Keratinocyte (primary cell): ENCODE measurements around the gene NKD1. TPM values are rescaled to one million over a fixed set of nuclear protein-coding genes. Genes with fewer than 3 reads are reported as not detected.

ENCODE experiments used
- DNase-seq: peaks from one replicate; pipeline ENCODE4 v3.0.0-alpha.2; 2011; ENCODE audit warnings: low read depth, missing footprints, low spot score
- FAIRE-seq: peaks from 2 replicates; lab custom pipeline; 2011; peaks lifted over from hg19 to GRCh38; lab: Jason Lieb, UNC
- H2AFZ ChIP-seq: 2 replicates; pipeline ENCODE4 v1.6.0; 2012; ENCODE audit warnings: low read length, control low read depth, inconsistent platforms; ENCODE audit not compliant: control insufficient read depth
- H3K27ac ChIP-seq: 2 replicates; pipeline ENCODE4 v1.5.1; 2011; ENCODE audit warnings: low read length; ENCODE audit not compliant: control insufficient read depth, insufficient read depth
- H3K27me3 ChIP-seq: 3 replicates; pipeline ENCODE4 v1.6.0; 2011; ENCODE audit warnings: low read length; ENCODE audit not compliant: control insufficient read depth, insufficient read depth; ENCODE audit errors: extremely low read depth
- H3K36me3 ChIP-seq, 2 experiments: 2 replicates in 1 of 2; 3 replicates in 1 of 2; pipeline ENCODE4 v1.5.1; 2011; ENCODE audit warnings: low read length in 2 of 2, mild to moderate bottlenecking in 1 of 2; ENCODE audit not compliant: control insufficient read depth in 2 of 2, insufficient read depth in 2 of 2; ENCODE audit errors: extremely low read depth in 1 of 2
- H3K4me1 ChIP-seq: 3 replicates; pipeline ENCODE4 v1.5.1; 2011; ENCODE audit warnings: low read length; ENCODE audit not compliant: control insufficient read depth, insufficient read depth; ENCODE audit errors: extremely low read depth
- H3K4me2 ChIP-seq: 3 replicates; pipeline ENCODE4 v1.6.0; 2011; ENCODE audit warnings: low read depth, low read length; ENCODE audit not compliant: control insufficient read depth, insufficient read depth; ENCODE audit errors: extremely low read depth
- H3K4me3 ChIP-seq, 3 experiments: fragments of 200-600 bp in 1 of 3; sonication (generic) in 1 of 3; 2 replicates in 2 of 3; 3 replicates in 1 of 3; pipeline ENCODE4 v1.5.1; 2011 to 2016; ENCODE audit warnings: low read length in 3 of 3, mild to moderate bottlenecking in 3 of 3, control low read depth in 2 of 3, inconsistent platforms in 1 of 3, low read depth in 1 of 3, mixed read lengths in 1 of 3, mixed run types in 1 of 3, moderate library complexity in 1 of 3; ENCODE audit not compliant: control insufficient read depth in 2 of 3, insufficient read depth in 2 of 3; ENCODE audit errors: extremely low read depth in 1 of 3
- H3K79me2 ChIP-seq: 2 replicates; pipeline ENCODE4 v1.6.0; 2012; ENCODE audit warnings: low read length; ENCODE audit not compliant: control insufficient read depth, insufficient read depth
- H3K9ac ChIP-seq: 3 replicates; pipeline ENCODE4 v1.6.0; 2011; ENCODE audit warnings: low read length; ENCODE audit not compliant: control insufficient read depth, insufficient read depth; ENCODE audit errors: extremely low read depth
- H3K9me1 ChIP-seq: 3 replicates; pipeline ENCODE4 v1.6.0; 2011; ENCODE audit warnings: low read length; ENCODE audit not compliant: control insufficient read depth, insufficient read depth; ENCODE audit errors: extremely low read depth
- H3K9me3 ChIP-seq: 2 replicates; pipeline ENCODE4 v1.5.1; 2012; ENCODE audit warnings: low read depth, low read length; ENCODE audit not compliant: control insufficient read depth
- H4K20me1 ChIP-seq: 3 replicates; pipeline ENCODE4 v1.6.0; 2011; ENCODE audit warnings: low read length; ENCODE audit not compliant: control insufficient read depth, insufficient read depth; ENCODE audit errors: extremely low read depth
- EZH2 ChIP-seq: IDR thresholded peaks from one replicate; pipeline ENCODE4 v1.6.1; 2012; ENCODE audit warnings: inconsistent platforms, mild to moderate bottlenecking, low read length, moderate library complexity
- dilution Hi-C: fragments of 300-500 bp; cut with MboI; formaldehyde crosslinking; loops from one replicate; pipeline ENCODE4 v1.7.0; 2020; ENCODE audit warnings: low sequenced_read_pairs; ENCODE audit not compliant: extremely low pct_ligation_motif_present
- polyA plus RNA-seq, 5 experiments: library from polyadenylated mRNA; depleted of rRNA in 3 of 5; stranded (reverse) in 3 of 5; stranded (forward) in 1 of 5; unstranded in 1 of 5; fragments of >200 nt; gene quantifications; 1 replicate in 1 of 5; 2 replicates in 3 of 5; 3 replicates in 1 of 5; pipeline versions ENCODE4 v1.2.1 to v1.2.3, GENCODE V29; 2011 to 2012; ENCODE audit warnings: missing spikeins in 2 of 5, low read depth in 1 of 5, low replicate concordance in 1 of 5
- TF ChIP-seq, protein P1 (sequence below), 3 experiments: IDR thresholded peaks in 1 of 3; conservative IDR thresholded peaks in 1 of 3; optimal IDR thresholded peaks in 1 of 3; 2 replicates in 2 of 3; 3 replicates in 1 of 3; pipeline versions ENCODE3 to v1.5.1; 2011; ENCODE audit warnings: low read length in 3 of 3, mild to moderate bottlenecking in 3 of 3, moderate library complexity in 2 of 3, control low read depth in 1 of 3, inconsistent platforms in 1 of 3; ENCODE audit not compliant: insufficient read depth in 2 of 3; ENCODE audit errors: extremely low read depth in 1 of 3

The NKD1 gene
- polyA plus RNA-seq, 1 donor (not counting 4 experiments of a cell fraction or from before 2014, with no cell fraction given) = 0.62 TPM

DNA sequence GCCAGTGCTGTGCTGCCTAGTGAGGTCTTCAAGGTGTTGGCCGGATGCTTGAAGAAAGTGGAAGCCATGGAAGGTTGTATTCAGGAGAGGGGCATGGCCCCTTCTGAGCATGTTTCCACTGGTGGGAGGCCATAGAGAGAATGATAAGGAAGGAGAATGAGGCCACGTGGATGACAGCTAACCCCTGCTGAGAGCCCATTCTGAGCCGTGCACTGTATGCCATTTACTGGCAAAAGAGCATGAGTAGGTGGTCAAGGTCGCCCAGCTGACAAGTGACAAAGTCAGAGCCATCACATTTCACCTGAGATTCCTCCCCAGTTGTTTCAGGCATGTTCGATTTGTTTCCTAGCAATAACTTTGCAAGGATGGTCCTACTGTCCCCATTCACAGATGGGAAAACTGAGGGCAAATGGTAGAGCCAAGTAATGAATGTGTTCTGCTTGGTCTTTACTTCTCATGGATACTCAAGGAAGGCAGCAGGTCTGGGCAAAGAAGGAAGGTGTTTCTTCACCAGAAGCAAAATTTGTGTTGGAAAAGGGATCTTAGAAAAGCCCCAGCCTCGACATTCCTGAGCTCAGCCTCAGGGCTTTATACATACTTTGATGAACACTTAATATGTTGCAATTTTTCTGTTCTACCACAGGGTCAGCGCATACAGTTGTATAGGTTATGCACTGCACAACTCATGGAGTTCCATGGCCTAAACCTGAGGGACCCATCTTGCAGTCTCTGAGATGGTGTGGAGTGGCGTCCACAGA, 10.5 kb upstream of the NKD1 start:
- Histone ChIP-seq H3K9ac (no peak overlapping the region), H3K27ac (no peak overlapping the region), H3K79me2 (no peaks in the 10 kb centered on the region), H3K9me3 (no peaks in the 10 kb centered on the region), H3K4me3 (no peak overlapping the region), H4K20me1 (no peaks in the 10 kb centered on the region), H2AFZ (no peak overlapping the region), H3K4me1 (peaks cover 18% of the 10 kb centered on the region), H3K4me2 (peak overlapping the region; percentile 33), H3K27me3 (no peaks in the 10 kb centered on the region), H3K9me1 (no peaks in the 10 kb centered on the region), H3K36me3 (no peaks in the 10 kb centered on the region)
- dilution Hi-C loops = no loop called here
- TF ChIP-seq, protein P1, sequence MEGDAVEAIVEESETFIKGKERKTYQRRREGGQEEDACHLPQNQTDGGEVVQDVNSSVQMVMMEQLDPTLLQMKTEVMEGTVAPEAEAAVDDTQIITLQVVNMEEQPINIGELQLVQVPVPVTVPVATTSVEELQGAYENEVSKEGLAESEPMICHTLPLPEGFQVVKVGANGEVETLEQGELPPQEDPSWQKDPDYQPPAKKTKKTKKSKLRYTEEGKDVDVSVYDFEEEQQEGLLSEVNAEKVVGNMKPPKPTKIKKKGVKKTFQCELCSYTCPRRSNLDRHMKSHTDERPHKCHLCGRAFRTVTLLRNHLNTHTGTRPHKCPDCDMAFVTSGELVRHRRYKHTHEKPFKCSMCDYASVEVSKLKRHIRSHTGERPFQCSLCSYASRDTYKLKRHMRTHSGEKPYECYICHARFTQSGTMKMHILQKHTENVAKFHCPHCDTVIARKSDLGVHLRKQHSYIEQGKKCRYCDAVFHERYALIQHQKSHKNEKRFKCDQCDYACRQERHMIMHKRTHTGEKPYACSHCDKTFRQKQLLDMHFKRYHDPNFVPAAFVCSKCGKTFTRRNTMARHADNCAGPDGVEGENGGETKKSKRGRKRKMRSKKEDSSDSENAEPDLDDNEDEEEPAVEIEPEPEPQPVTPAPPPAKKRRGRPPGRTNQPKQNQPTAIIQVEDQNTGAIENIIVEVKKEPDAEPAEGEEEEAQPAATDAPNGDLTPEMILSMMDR (optimal IDR thresholded peaks at IDR 0.05 in 1 of 3, IDR thresholded peaks at IDR 0.05 in 1 of 3, conservative IDR thresholded peaks at IDR 0.05 in 1 of 3; ENCODE audit: extremely low read depth in 1 of 3, insufficient read depth in 2 of 3, low read length in 3 of 3) = no peak
- TF ChIP-seq EZH2 = no peak
- FAIRE-seq (peak; percentile 69), DNase-seq (no peak)

DNA sequence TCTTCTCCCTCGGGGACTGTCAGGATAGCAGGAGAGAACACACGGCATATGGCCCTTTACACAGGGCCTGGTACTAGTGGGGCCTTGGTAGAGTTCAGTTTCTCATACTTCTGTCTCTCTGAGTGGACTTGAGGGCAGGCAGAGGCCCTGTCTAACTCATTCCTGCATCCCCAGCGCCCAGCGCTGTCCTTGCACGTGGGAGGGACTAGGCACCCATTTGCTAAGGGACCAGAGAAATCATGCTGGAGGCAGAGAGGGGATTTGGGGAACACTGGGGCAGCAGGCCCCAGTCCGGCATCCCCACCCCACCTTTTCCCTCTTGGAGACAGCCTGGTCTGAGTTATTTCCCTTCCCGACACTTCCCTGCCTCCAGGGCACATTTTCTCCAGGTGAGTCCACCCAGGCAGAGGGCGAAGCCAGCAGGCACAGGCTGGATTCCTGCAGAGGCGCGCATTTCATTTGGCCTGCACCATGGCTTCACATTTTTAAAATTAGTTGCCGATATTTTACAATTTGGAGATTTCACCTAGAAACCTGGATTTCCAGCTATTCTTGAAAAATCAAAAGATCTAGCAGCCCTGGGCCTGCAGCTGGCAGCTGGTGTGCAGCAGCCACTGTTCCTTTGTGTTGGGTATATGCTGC, 9.7 kb upstream of the NKD1 start:
- FAIRE-seq = peak; percentile 55

More for the DNA sequence above, 9.7 kb upstream of the NKD1 start:
- Histone ChIP-seq H3K9me1 (no peaks in the 10 kb centered on the region), H3K36me3 (no peaks in the 10 kb centered on the region), H3K4me1 (peaks cover 18% of the 10 kb centered on the region), H3K4me3 (peak overlapping the region in 2 of 3 experiments; percentile 14 to 26), H3K27ac (peak overlapping the region; percentile 10), H3K27me3 (no peaks in the 10 kb centered on the region), H3K4me2 (peak overlapping the region; percentile 33), H4K20me1 (no peaks in the 10 kb centered on the region), H3K9ac (no peak overlapping the region), H3K9me3 (no peaks in the 10 kb centered on the region), H2AFZ (peak overlapping the region; percentile 64), H3K79me2 (no peaks in the 10 kb centered on the region)
- TF ChIP-seq, protein P1 (optimal IDR thresholded peaks at IDR 0.05 in 1 of 3, IDR thresholded peaks at IDR 0.05 in 1 of 3, conservative IDR thresholded peaks at IDR 0.05 in 1 of 3; ENCODE audit: extremely low read depth in 1 of 3, insufficient read depth in 2 of 3, low read length in 3 of 3) = no peak
- TF ChIP-seq EZH2 = no peak
- DNase-seq = no peak
- dilution Hi-C loops = no loop called here
